H1 (cell line): ENCODE results near the gene MYO1D. TPM values are rescaled to one million over a fixed set of nuclear protein-coding genes. Genes with fewer than 3 reads are reported as not detected.

Experiments used
- polyA plus RNA-seq, 7 experiments: library from polyadenylated mRNA; depleted of rRNA in 3 of 7; stranded (reverse) in 5 of 7; unstranded in 2 of 7; fragments of >200 nt in 5 of 7; fragments of 200-250 nt in 2 of 7; gene quantifications; 1 replicate in 5 of 7; 2 replicates in 1 of 7; 4 replicates in 1 of 7; pipeline versions ENCODE4 v1.2.1 to v1.2.3, GENCODE V29; 2011 to 2013; ENCODE audit warnings: missing spikeins in 2 of 7, mixed read lengths in 2 of 7
- small RNA-seq: library from polyadenylated mRNA; stranded (forward); fragments of <200 nt; extraction: miRNeasy Mini kit (QIAGEN cat#:217004); gene quantifications from one replicate; pipeline ENCODE3, GENCODE V24; 2013; ENCODE audit not compliant: insufficient read depth
- total RNA-seq: library from RNA; stranded (reverse); fragmentation: NEBNext Ultra II Directional; extraction: Animal tissue kit (Norgen Biotek cat#: 25700); gene quantifications from 2 replicates; pipeline ENCODE4 v1.2.1, GENCODE V29; 2021

Gene MYO1D
- total and polyA plus RNA-seq, 2 of the 8 experiments (the other 6 are each of a cell fraction or from before 2014, with no cell fraction given): 6.5 to 25.4 TPM

Small RNA genes within 50 kb of the gene (small RNA-seq; reads per million reads assigned to genes)
- not detected for gene RF00019

Other genes starting within 250 kb of the MYO1D start
- gene TMEM98, start 51.0 kb upstream of the MYO1D start, total RNA-seq: 86.1 and 90.9 TPM in 2 replicates
- 232 and 292 TPM in 2 replicates for gene TMEM98, start 51.0 kb upstream of the MYO1D start, polyA plus RNA-seq (2011; rRNA removed)
- gene SPACA3, start 114.7 kb upstream of the MYO1D start, total RNA-seq: not detected in 2 replicates
- gene SPACA3, start 114.7 kb upstream of the MYO1D start, polyA plus RNA-seq (2011; rRNA removed): 0.11 TPM in 1 of 2 replicates, not detected in the other